ENCODE measurements around the gene DDI2. TPM values are rescaled to one million over a fixed set of nuclear protein-coding genes. Genes with fewer than 3 reads are reported as not detected.

The DDI2 gene
- total and polyA plus RNA-seq, 10 of the 15 experiments (the other 5 are each of a cell fraction or from before 2014, with no cell fraction given), result 3.3 to 33.1 (median 11.6) TPM

DNA sequence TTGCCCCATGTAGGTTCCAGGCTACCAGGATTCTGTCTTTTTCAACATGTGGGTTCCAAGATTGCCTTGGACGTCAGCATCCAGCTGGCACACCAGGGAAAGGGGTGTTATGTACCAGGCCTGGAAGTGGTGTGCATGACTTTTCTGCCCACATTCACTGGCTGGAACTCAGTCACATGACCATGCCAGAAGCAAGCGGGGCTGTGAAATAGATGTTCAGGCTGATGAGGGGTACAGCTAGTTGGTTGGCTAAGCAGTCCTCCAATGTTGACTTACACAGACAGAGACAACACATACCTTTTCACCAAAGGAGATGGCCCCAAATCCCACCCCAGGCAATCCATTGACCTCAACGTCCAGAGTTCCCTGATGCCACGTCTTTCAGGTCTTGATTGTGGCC is 52.6 kb downstream of the DDI2 start (continued):
- TF ChIP-seq RUNX3 (IDR thresholded peaks at IDR 0.05; ENCODE audit: low read length), result no peak
- TF ChIP-seq RELA (IDR thresholded peaks at IDR 0.05; ENCODE audit: borderline replicate concordance, partially characterized antibody), result no peak
- TF ChIP-seq, protein P1, sequence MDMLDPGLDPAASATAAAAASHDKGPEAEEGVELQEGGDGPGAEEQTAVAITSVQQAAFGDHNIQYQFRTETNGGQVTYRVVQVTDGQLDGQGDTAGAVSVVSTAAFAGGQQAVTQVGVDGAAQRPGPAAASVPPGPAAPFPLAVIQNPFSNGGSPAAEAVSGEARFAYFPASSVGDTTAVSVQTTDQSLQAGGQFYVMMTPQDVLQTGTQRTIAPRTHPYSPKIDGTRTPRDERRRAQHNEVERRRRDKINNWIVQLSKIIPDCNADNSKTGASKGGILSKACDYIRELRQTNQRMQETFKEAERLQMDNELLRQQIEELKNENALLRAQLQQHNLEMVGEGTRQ (IDR thresholded peaks at IDR 0.05; ENCODE audit: borderline replicate concordance, low read depth, low read length), result no peak
- no peak for TF ChIP-seq RFX5 (IDR thresholded peaks at IDR 0.05; ENCODE audit: low read depth, low read length)
- TF ChIP-seq HCFC1 (IDR thresholded peaks at IDR 0.05; ENCODE audit: low read length), result no peak
- no peak for TF ChIP-seq MYC (IDR thresholded peaks at IDR 0.05; ENCODE audit: insufficient read depth, insufficient read length, insufficient replicate concordance, low read length, severe bottlenecking)
- TF ChIP-seq MTA2 (IDR thresholded peaks at IDR 0.05; ENCODE audit: low read depth), result no peak
- TF ChIP-seq, protein P2, sequence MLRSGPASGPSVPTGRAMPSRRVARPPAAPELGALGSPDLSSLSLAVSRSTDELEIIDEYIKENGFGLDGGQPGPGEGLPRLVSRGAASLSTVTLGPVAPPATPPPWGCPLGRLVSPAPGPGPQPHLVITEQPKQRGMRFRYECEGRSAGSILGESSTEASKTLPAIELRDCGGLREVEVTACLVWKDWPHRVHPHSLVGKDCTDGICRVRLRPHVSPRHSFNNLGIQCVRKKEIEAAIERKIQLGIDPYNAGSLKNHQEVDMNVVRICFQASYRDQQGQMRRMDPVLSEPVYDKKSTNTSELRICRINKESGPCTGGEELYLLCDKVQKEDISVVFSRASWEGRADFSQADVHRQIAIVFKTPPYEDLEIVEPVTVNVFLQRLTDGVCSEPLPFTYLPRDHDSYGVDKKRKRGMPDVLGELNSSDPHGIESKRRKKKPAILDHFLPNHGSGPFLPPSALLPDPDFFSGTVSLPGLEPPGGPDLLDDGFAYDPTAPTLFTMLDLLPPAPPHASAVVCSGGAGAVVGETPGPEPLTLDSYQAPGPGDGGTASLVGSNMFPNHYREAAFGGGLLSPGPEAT (IDR thresholded peaks at IDR 0.05; ENCODE audit: low read depth), result no peak

DNA sequence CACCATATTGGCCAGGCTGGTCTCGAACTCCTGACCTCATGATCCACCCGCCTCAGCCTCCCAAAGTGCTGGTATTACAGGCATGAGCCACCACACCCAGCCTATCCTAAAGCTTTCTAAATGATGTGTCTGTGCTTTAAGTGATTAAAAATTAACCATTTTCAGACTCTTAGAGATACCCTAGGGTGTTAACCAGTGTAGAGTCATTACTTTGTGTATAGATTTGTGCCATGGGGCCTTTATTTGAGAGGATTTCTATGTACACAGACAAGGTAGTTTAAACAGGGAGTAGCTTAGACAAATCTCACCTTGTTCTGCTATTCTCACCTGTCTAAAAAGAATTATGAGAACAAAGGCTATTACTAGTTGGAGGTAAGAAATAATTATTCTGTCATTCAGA is 54.2 kb downstream of the DDI2 start:
- ATAC-seq (peak; percentile 27; the same call in 2 of the 3 replicates), FAIRE-seq (no peak), DNase-seq (ENCODE audit: low read depth, low spot score) (no peak)
- Histone ChIP-seq H3K4me1 (ENCODE audit: control insufficient read depth, insufficient read depth, low read length) (no peaks in the 10 kb centered on the region), H3K27me3 (replicated peaks in 1 of 2; ENCODE audit: control insufficient read depth in 2 of 2, insufficient read depth in 2 of 2, low read length in 1 of 2) (no peaks in the 10 kb centered on the region), H3K9ac (ENCODE audit: control insufficient read depth, insufficient read depth, low read length) (no peak overlapping the region), H3K4me2 (ENCODE audit: control insufficient read depth, insufficient read depth) (no peak overlapping the region), H3K79me2 (ENCODE audit: control insufficient read depth, insufficient read depth, low read length) (no peaks in the 10 kb centered on the region), H3K4me3 (no peak overlapping the region), H2AFZ (ENCODE audit: control insufficient read depth, low read depth, low read length) (no peak overlapping the region), H3K9me3 (replicated peaks; ENCODE audit: control insufficient read depth, insufficient read depth, low read length) (no peaks in the 10 kb centered on the region), H3K27ac (ENCODE audit: control insufficient read depth, insufficient read depth) (no peak overlapping the region), H3K36me3 (ENCODE audit: control insufficient read depth in 2 of 2, insufficient read depth in 2 of 2, low read length in 1 of 2) (no peaks in the 10 kb centered on the region), H4K20me1 (ENCODE audit: control insufficient read depth, insufficient read depth) (no peaks in the 10 kb centered on the region)
- BruUV-seq (replicated peaks), result no TSS peak
- ChIA-PET POLR2A (no interaction called here), SMC1A (ENCODE audit: uncharacterized antibody, unreplicated experiment) (interaction anchor here (0.5 to 2.0 kb wide), 5 partner anchors 8 to 176 kb away, joined by 3 to 7 read pairs (median 3); partner anchors contain the start of gene SPEN), RAD21 (ENCODE audit: unreplicated experiment) (interaction anchor here (1.0 to 1.5 kb wide), 3 partner anchors 10 to 66 kb away, joined by 3 to 9 read pairs (median 4); no protein-coding TSS in a partner anchor), CTCF (interaction anchor here (1.0 to 1.4 kb wide), 2 partner anchors 8 to 70 kb away, joined by 4 to 6 read pairs; no protein-coding TSS in a partner anchor)
- intact Hi-C loops (cut with micrococcal nuclease; ENCODE audit: unreplicated experiment), result no loop called here
- TF ChIP-seq RB1 (IDR thresholded peaks at IDR 0.05; ENCODE audit: borderline replicate concordance), result no peak
- no peak for TF ChIP-seq BACH1 (IDR thresholded peaks at IDR 0.05; ENCODE audit: borderline replicate concordance)
- TF ChIP-seq TCF12 (IDR thresholded peaks at IDR 0.05; ENCODE audit: low read depth, low read length), result no peak
- no peak for TF ChIP-seq PAX8 (IDR thresholded peaks at IDR 0.05)
- TF ChIP-seq ETV6 (conservative IDR thresholded peaks at IDR 0.05 in 1 of 2, IDR thresholded peaks at IDR 0.05 in 1 of 2; ENCODE audit: borderline replicate concordance in 1 of 2, low read depth in 1 of 2), result no peak
- in situ Hi-C loops (cut with MboI), result no loop called here
- WGBS (ENCODE audit: insufficient coverage, insufficient replicate concordance, low lambda C conversion rate, missing lambda C conversion rate), result 97% methylated on average over 2 of the region's 2 CpGs

Data from GM12878 (cell line).